Mucosa of rectum (tissue), 2 donors: ENCODE measurements around the gene EME2.

Experiments used
- H3K27ac ChIP-seq, 2 donors: one replicate each; pipeline ENCODE4 v1.7.0; 2013; ENCODE audit warnings: inconsistent platforms in 2 of 2, low read depth in 2 of 2, low read length in 2 of 2
- H3K27me3 ChIP-seq, 2 donors: one replicate each; pipeline ENCODE4 v1.7.0; 2013; ENCODE audit warnings: low read length in 2 of 2; ENCODE audit not compliant: control insufficient read depth in 2 of 2, insufficient read depth in 2 of 2
- H3K36me3 ChIP-seq, 2 donors: one replicate each; pipeline ENCODE4 v1.7.0; 2013; ENCODE audit warnings: low read length in 2 of 2; ENCODE audit not compliant: control insufficient read depth in 2 of 2, insufficient read depth in 2 of 2
- H3K4me1 ChIP-seq, 2 donors: one replicate each; pipeline ENCODE4 v1.7.0; 2013; ENCODE audit warnings: low read length in 2 of 2, mild to moderate bottlenecking in 1 of 2; ENCODE audit not compliant: control insufficient read depth in 2 of 2, insufficient read depth in 2 of 2
- H3K4me3 ChIP-seq, 2 donors: one replicate each; pipeline ENCODE4 v1.7.0; 2013; ENCODE audit warnings: low read length in 2 of 2
- H3K9ac ChIP-seq, 2 donors: one replicate each; pipeline ENCODE4 v1.7.0; 2013; ENCODE audit warnings: low read length in 2 of 2, low read depth in 1 of 2, mild to moderate bottlenecking in 1 of 2
- H3K9me3 ChIP-seq, 2 donors: one replicate each; pipeline ENCODE4 v1.7.0; 2013; ENCODE audit warnings: low read length in 2 of 2; ENCODE audit not compliant: control insufficient read depth in 2 of 2
- donor health status: healthy.
- donor health status: Normal muscosa, but diverticular disease.

EME2 gene

GRCh38 chr16:1758923-1759322 lies 13.7 kb upstream of the EME2 start:
- no peaks in the 10 kb centered on the region for H3K9me3 ChIP-seq
- no peak overlapping the region for H3K9ac ChIP-seq
- H3K4me1 ChIP-seq = peaks cover 13 to 15% of the 10 kb centered on the region in 2 donors
- H3K4me3 ChIP-seq = no peak overlapping the region
- H3K27me3 ChIP-seq = no peaks in the 10 kb centered on the region
- H3K27ac ChIP-seq = no peak overlapping the region
- H3K36me3 ChIP-seq = peaks cover 12 to 17% of the 10 kb centered on the region in 2 donors

GRCh38 chr16:1759511-1759910 lies 13.1 kb upstream of the EME2 start:
- no peak overlapping the region for H3K4me3 ChIP-seq
- H3K27me3 ChIP-seq = no peaks in the 10 kb centered on the region
- H3K36me3 ChIP-seq = peaks cover 17 to 20% of the 10 kb centered on the region in 2 donors
- H3K27ac ChIP-seq = no peak overlapping the region
- no peaks in the 10 kb centered on the region for H3K9me3 ChIP-seq
- H3K9ac ChIP-seq = no peak overlapping the region
- H3K4me1 ChIP-seq = peaks cover 13 to 15% of the 10 kb centered on the region in 2 donors

GRCh38 chr16:1760911-1761310 lies 11.7 kb upstream of the EME2 start:
- Histone ChIP-seq H3K4me3 (no peak overlapping the region), H3K36me3 (peaks cover 29 to 34% of the 10 kb centered on the region in 2 donors), H3K4me1 (peaks cover 13 to 15% of the 10 kb centered on the region in 2 donors)

GRCh38 chr16:1761751-1762150 lies 10.9 kb upstream of the EME2 start:
- Histone ChIP-seq H3K27me3 (no peaks in the 10 kb centered on the region), H3K4me1 (peaks cover 13 to 14% of the 10 kb centered on the region in 2 donors), H3K4me3 (no peak overlapping the region), H3K36me3 (peaks cover 33 to 40% of the 10 kb centered on the region in 2 donors), H3K9me3 (no peaks in the 10 kb centered on the region), H3K9ac (no peak overlapping the region), H3K27ac (no peak overlapping the region)

More at GRCh38 chr16:1760911-1761310, 11.7 kb upstream of the EME2 start:
- Histone ChIP-seq H3K9ac (no peak overlapping the region), H3K27ac (no peak overlapping the region), H3K9me3 (no peaks in the 10 kb centered on the region), H3K27me3 (no peaks in the 10 kb centered on the region)

- no peaks in the 10 kb centered on the region for H3K27me3 ChIP-seq
- H3K4me1 ChIP-seq = peaks cover 12% of the 10 kb centered on the region in 2 donors
- H3K36me3 ChIP-seq = peaks cover 36 to 46% of the 10 kb centered on the region in 2 donors
- no peak overlapping the region for H3K4me3 ChIP-seq
- H3K9ac ChIP-seq = no peak overlapping the region
- no peak overlapping the region for H3K27ac ChIP-seq
- no peaks in the 10 kb centered on the region for H3K9me3 ChIP-seq
Observed at GRCh38 chr16:1762196-1762878, 10.3 kb upstream of the EME2 start.

GRCh38 chr16:1762879-1763520 lies 9.6 kb upstream of the EME2 start:
- no peaks in the 10 kb centered on the region for H3K9me3 ChIP-seq
- no peak overlapping the region for H3K9ac ChIP-seq
- no peaks in the 10 kb centered on the region for H3K27me3 ChIP-seq
- no peak overlapping the region for H3K27ac ChIP-seq
- peaks cover 40 to 51% of the 10 kb centered on the region in 2 donors for H3K36me3 ChIP-seq
- no peak overlapping the region for H3K4me3 ChIP-seq
- peaks cover 5 to 6% of the 10 kb centered on the region in 2 donors for H3K4me1 ChIP-seq

GRCh38 chr16:1763521-1764511 lies 8.8 kb upstream of the EME2 start:
- Histone ChIP-seq H3K9ac (no peak overlapping the region), H3K4me3 (no peak overlapping the region), H3K27me3 (no peaks in the 10 kb centered on the region), H3K4me1 (no peaks in the 10 kb centered on the region), H3K36me3 (peaks cover 45 to 55% of the 10 kb centered on the region in 2 donors), H3K27ac (no peak overlapping the region), H3K9me3 (no peaks in the 10 kb centered on the region)

- Histone ChIP-seq H3K4me3 (no peak overlapping the region), H3K27me3 (no peaks in the 10 kb centered on the region), H3K36me3 (peaks cover 45 to 55% of the 10 kb centered on the region in 2 donors), H3K4me1 (peaks cover under 1 to 4% of the 10 kb centered on the region in 2 donors), H3K9ac (no peak overlapping the region), H3K27ac (no peak overlapping the region), H3K9me3 (no peaks in the 10 kb centered on the region)
Observed at GRCh38 chr16:1764971-1765370, 7.6 kb upstream of the EME2 start.

GRCh38 chr16:1765826-1766225 lies 6.8 kb upstream of the EME2 start:
- no peaks in the 10 kb centered on the region for H3K9me3 ChIP-seq
- peaks cover 43 to 48% of the 10 kb centered on the region in 2 donors for H3K36me3 ChIP-seq
- H3K27me3 ChIP-seq = no peaks in the 10 kb centered on the region
- H3K9ac ChIP-seq = no peak overlapping the region
- no peak overlapping the region for H3K4me3 ChIP-seq
- H3K27ac ChIP-seq = no peak overlapping the region
- peaks cover 9 to 12% of the 10 kb centered on the region in 2 donors for H3K4me1 ChIP-seq
